COLO829 (cell line): ENCODE measurements around the gene NUDT4.
A peak's percentile ranks its signal among the peaks of the same experiment; 100 is the strongest.
"Not testable (repeated sequence)": the region's sequence is repeated elsewhere in the genome, so short reads cannot be mapped to it uniquely, and the experiment has no call there.

ENCODE experiments used
- DNase-seq: peaks from one replicate; pipeline ENCODE4 v3.0.0; 2012; ENCODE audit warnings: low spot score

Gene NUDT4

GRCh38 chr12:93402333-93403311, 24.9 kb downstream of the NUDT4 start:
- no peak for DNase-seq

GRCh38 chr12:93403988-93404803, 26.5 kb downstream of the NUDT4 start:
- no peak for DNase-seq

- no peak for DNase-seq
These were observed 27.5 kb downstream of the NUDT4 start for GRCh38 chr12:93404961-93405849.

- DNase-seq: no peak
These were observed 29.6 kb downstream of the NUDT4 start for GRCh38 chr12:93407054-93407962.

GRCh38 chr12:93407963-93408283, 30.2 kb downstream of the NUDT4 start:
- DNase-seq: no peak

- no peak for DNase-seq
These were observed 31.1 kb downstream of the NUDT4 start for GRCh38 chr12:93408813-93409212.

- not testable (repeated sequence) for DNase-seq
These were observed 31.8 kb downstream of the NUDT4 start for GRCh38 chr12:93409343-93410187.

GRCh38 chr12:93411060-93411459, 33.3 kb downstream of the NUDT4 start:
- DNase-seq: not testable (repeated sequence)

- not testable (repeated sequence) for DNase-seq
These were observed 34.7 kb downstream of the NUDT4 start for GRCh38 chr12:93412396-93412795.

- no peak for DNase-seq
These were observed 35.3 kb downstream of the NUDT4 start for GRCh38 chr12:93413064-93413463.

GRCh38 chr12:93415723-93416464, 38.2 kb downstream of the NUDT4 start:
- DNase-seq: no peak

GRCh38 chr12:93417967-93418480, 40.3 kb downstream of the NUDT4 start:
- DNase-seq: no peak

GRCh38 chr12:93419388-93420034, 41.8 kb downstream of the NUDT4 start:
- peak; percentile 60 for DNase-seq

- DNase-seq: no peak
These were observed 44.3 kb downstream of the NUDT4 start for GRCh38 chr12:93422050-93422449.

GRCh38 chr12:93425736-93426411, 48.1 kb downstream of the NUDT4 start:
- DNase-seq: no peak

GRCh38 chr12:93426412-93426805, 48.7 kb downstream of the NUDT4 start:
- DNase-seq: no peak

- DNase-seq: no peak
These were observed 50.2 kb downstream of the NUDT4 start for GRCh38 chr12:93427779-93428564.
